Measurements from ENCODE around the gene KCNE4. TPM values are rescaled to one million over a fixed set of nuclear protein-coding genes. Genes with fewer than 3 reads are reported as not detected.

KCNE4 gene
- polyA plus RNA-seq, 1 donor from 2014 or later: not detected

DNA sequence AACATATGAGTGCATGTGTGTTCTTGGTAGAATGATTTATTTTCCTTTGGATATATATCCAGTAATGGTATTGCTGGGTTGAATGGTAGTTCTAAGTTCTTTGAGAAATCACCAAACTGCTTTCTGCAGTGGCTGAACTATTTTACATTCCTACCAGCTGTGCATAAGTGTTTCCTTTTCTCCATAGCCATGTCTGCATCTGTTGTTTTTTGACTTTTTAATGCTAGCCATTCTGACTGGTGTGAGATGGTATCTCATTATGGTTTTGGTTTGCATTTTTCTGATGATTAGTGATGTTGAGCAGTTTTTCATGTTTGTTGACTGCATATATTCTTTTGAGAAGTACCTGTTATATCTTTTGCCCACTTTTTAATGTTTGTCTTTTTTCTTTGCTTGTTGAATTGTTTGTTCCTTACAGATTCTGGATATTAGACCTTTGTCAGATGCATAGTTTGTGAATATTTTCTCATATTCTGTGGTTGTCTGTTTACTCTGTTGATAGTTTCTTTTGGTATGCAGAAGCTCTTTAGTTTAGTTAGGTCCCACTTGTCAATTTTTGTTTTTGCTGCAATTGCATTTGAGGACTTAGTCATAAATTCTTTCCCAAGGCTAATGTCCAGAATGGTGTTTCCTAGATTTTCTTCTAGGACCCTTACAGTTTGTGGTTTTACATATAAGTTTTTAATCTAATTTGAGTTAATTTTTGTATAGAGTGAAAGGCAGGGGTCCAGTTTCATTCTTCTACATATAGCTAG is 17.6 kb upstream of the KCNE4 start:
- no peaks in the 10 kb centered on the region for H3K36me3 ChIP-seq (ENCODE audit: insufficient read depth, low read length)
- H3K9me3 ChIP-seq (ENCODE audit: low read length): no peaks in the 10 kb centered on the region
- no peaks in the 10 kb centered on the region for H3K79me2 ChIP-seq (replicated peaks; ENCODE audit: insufficient read depth, low read length)
- TF ChIP-seq, protein P1, sequence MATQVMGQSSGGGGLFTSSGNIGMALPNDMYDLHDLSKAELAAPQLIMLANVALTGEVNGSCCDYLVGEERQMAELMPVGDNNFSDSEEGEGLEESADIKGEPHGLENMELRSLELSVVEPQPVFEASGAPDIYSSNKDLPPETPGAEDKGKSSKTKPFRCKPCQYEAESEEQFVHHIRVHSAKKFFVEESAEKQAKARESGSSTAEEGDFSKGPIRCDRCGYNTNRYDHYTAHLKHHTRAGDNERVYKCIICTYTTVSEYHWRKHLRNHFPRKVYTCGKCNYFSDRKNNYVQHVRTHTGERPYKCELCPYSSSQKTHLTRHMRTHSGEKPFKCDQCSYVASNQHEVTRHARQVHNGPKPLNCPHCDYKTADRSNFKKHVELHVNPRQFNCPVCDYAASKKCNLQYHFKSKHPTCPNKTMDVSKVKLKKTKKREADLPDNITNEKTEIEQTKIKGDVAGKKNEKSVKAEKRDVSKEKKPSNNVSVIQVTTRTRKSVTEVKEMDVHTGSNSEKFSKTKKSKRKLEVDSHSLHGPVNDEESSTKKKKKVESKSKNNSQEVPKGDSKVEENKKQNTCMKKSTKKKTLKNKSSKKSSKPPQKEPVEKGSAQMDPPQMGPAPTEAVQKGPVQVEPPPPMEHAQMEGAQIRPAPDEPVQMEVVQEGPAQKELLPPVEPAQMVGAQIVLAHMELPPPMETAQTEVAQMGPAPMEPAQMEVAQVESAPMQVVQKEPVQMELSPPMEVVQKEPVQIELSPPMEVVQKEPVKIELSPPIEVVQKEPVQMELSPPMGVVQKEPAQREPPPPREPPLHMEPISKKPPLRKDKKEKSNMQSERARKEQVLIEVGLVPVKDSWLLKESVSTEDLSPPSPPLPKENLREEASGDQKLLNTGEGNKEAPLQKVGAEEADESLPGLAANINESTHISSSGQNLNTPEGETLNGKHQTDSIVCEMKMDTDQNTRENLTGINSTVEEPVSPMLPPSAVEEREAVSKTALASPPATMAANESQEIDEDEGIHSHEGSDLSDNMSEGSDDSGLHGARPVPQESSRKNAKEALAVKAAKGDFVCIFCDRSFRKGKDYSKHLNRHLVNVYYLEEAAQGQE (IDR thresholded peaks at IDR 0.05; ENCODE audit: borderline replicate concordance): no peak
- TF ChIP-seq SMC3 (conservative IDR thresholded peaks at IDR 0.05; ENCODE audit: poor library complexity) (no peak), CTCF (IDR thresholded peaks at IDR 0.05; ENCODE audit: poor library complexity, severe bottlenecking) (no peak)
- H3F3A ChIP-seq (ENCODE audit: insufficient read depth, low read length, poor library complexity, severe bottlenecking): no peaks in the 10 kb centered on the region
- H2AFZ ChIP-seq (ENCODE audit: low read depth, low read length): no peak overlapping the region
- H3K9ac ChIP-seq (ENCODE audit: low read length): no peak overlapping the region
- no peaks in the 10 kb centered on the region for H4K20me1 ChIP-seq (ENCODE audit: insufficient read depth)
- no peak overlapping the region for H3K4me3 ChIP-seq (ENCODE audit: low read length)
- H3K9me2 ChIP-seq (ENCODE audit: insufficient read depth, low read length): no peaks in the 10 kb centered on the region
- no peak overlapping the region for H3K4me2 ChIP-seq (ENCODE audit: low read length)
- no peak overlapping the region for H3K27ac ChIP-seq (ENCODE audit: low read length)
- H3K27me3 ChIP-seq (ENCODE audit: insufficient read depth, low read depth, low read length): no peaks in the 10 kb centered on the region

DNA sequence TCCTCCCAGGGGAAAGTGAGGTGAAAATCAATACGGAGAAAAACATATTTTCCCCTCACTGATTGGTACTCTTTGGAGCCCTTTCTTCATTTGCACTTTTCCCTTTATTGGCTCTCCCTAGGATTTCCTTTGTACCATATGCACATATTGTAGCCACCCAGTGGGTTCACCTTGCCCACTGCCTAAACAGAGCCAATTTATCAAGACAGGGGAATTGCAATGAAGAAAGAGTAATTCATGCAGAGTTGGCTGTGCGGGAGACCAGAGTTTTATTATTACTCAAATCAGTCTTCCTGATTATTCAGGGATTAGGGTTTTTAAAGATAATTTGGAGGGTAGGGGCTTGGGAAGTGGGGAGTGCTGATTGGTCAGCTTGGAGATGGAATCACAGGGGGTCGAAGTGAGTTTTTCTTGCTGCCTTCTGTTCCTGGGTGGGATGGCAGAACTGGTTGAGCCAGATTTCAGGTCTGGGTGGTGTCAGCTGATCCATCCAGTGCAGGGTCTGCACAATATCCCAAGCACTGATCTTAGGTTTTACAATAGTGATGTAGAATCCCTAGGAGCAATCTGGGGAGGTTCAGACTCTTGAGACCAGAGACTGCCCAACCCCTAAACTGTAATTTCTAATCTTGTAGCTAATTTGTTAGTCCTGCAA is 15.1 kb upstream of the KCNE4 start:
- Histone ChIP-seq H3F3A (ENCODE audit: insufficient read depth, low read length, poor library complexity, severe bottlenecking) (no peaks in the 10 kb centered on the region), H4K20me1 (ENCODE audit: insufficient read depth) (no peaks in the 10 kb centered on the region), H3K4me3 (ENCODE audit: low read length) (no peak overlapping the region), H3K9me3 (ENCODE audit: low read length) (no peaks in the 10 kb centered on the region), H2AFZ (ENCODE audit: low read depth, low read length) (no peak overlapping the region), H3K36me3 (ENCODE audit: insufficient read depth, low read length) (no peaks in the 10 kb centered on the region), H3K4me2 (ENCODE audit: low read length) (no peak overlapping the region), H3K27me3 (ENCODE audit: insufficient read depth, low read depth, low read length) (no peaks in the 10 kb centered on the region), H3K9me2 (ENCODE audit: insufficient read depth, low read length) (no peaks in the 10 kb centered on the region), H3K79me2 (replicated peaks; ENCODE audit: insufficient read depth, low read length) (no peaks in the 10 kb centered on the region), H3K9ac (ENCODE audit: low read length) (no peak overlapping the region), H3K27ac (ENCODE audit: low read length) (no peak overlapping the region)
- no peak for TF ChIP-seq SMC3 (conservative IDR thresholded peaks at IDR 0.05; ENCODE audit: poor library complexity)
- TF ChIP-seq MXI1 (conservative IDR thresholded peaks at IDR 0.05; ENCODE audit: poor library complexity, severe bottlenecking): no peak

DNA sequence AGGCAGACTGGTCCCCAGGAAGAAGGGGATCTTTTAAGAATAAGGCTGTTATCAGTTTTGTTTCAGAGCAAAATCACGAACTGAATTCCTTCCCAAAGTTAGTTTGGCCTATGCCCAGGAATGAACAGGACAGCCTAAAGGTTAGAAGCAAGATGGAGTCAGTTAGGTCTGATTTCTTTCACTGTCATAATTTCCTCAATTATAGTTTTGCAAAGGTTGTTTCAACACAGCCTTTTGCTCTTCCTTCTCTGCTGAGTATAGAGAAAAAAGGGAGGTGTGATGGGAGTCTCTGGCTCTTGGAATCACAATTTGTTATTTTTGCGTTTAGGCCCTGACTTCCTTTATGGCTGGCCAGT is 14.6 kb upstream of the KCNE4 start:
- Histone ChIP-seq H3K4me2 (ENCODE audit: low read length) (no peak overlapping the region), H3K27me3 (ENCODE audit: insufficient read depth, low read depth, low read length) (no peaks in the 10 kb centered on the region), H3K4me3 (ENCODE audit: low read length) (no peak overlapping the region), H2AFZ (ENCODE audit: low read depth, low read length) (no peak overlapping the region), H3K79me2 (replicated peaks; ENCODE audit: insufficient read depth, low read length) (no peaks in the 10 kb centered on the region), H3K9me3 (ENCODE audit: low read length) (no peaks in the 10 kb centered on the region), H3K9me2 (ENCODE audit: insufficient read depth, low read length) (no peaks in the 10 kb centered on the region), H4K20me1 (ENCODE audit: insufficient read depth) (no peaks in the 10 kb centered on the region), H3F3A (ENCODE audit: insufficient read depth, low read length, poor library complexity, severe bottlenecking) (no peaks in the 10 kb centered on the region), H3K27ac (ENCODE audit: low read length) (no peak overlapping the region), H3K36me3 (ENCODE audit: insufficient read depth, low read length) (no peaks in the 10 kb centered on the region), H3K9ac (ENCODE audit: low read length) (no peak overlapping the region)
- TF ChIP-seq SMC3 (conservative IDR thresholded peaks at IDR 0.05; ENCODE audit: poor library complexity) (no peak), MXI1 (conservative IDR thresholded peaks at IDR 0.05; ENCODE audit: poor library complexity, severe bottlenecking) (no peak), RAD21 (conservative IDR thresholded peaks at IDR 0.05) (no peak), EP300 (conservative IDR thresholded peaks at IDR 0.05; ENCODE audit: poor library complexity, severe bottlenecking) (no peak), TAF1 (IDR thresholded peaks at IDR 0.05; ENCODE audit: low read depth) (no peak), POLR2AphosphoS5 (IDR thresholded peaks at IDR 0.05) (no peak), CTCF (IDR thresholded peaks at IDR 0.05; ENCODE audit: poor library complexity, severe bottlenecking) (no peak), EZH2 (IDR thresholded peaks at IDR 0.05; ENCODE audit: borderline replicate concordance, insufficient read depth, low read length, poor library complexity, severe bottlenecking) (no peak)
- TF ChIP-seq, protein P1 (IDR thresholded peaks at IDR 0.05; ENCODE audit: borderline replicate concordance): no peak
